HK-2 (cell line): ENCODE results near the gene TMEM183A.

Experiments
- DNase-seq: peaks from one replicate; pipeline ENCODE4 v3.0.0-alpha.2; 2018; ENCODE audit not compliant: unreplicated experiment

The TMEM183A gene

DNA sequence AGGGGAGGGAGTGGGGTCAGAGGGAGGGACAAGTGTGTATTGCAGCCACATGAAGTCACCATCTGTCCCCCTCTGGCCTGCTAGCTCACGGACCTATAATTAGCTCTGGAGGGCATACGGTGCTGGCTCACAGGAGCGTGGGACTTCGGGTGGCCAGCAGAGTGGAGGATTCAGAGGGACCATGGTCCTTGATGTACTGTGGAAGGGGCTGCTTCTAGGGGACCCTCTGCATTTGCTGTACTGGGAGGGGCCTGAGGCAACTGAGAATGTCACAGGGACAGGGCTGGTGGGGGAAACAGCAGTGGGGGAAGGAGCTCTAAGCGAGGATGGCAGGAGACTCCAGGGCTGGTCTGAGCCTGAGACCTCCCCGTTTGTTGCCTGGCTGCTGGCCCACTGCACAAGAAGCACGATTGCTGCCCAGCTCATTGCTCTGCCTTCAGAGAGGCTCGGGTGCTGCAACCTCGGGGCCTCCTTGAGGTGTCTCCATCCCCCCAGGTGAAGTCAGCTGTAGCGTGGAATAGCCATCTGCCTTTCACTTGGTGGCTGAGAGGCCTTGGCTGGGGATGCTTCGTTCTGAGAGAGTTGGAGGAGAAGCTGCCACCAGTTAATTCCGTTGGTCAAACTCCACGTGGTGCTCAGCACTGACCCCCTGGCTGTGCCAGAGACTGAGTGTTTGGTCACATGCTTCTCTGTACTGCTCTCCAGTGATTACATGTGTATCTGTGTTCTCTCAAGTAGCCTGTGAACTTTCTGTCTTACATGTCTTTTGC, 21.8 kb downstream of the TMEM183A start:
- no peak for DNase-seq

- no peak for DNase-seq
Measured at GRCh38 chr1:203031467-203031866, 24.3 kb downstream of the TMEM183A start.

- DNase-seq: no peak
Measured at GRCh38 chr1:203033287-203033686, 26.1 kb downstream of the TMEM183A start.

- DNase-seq: no peak
Measured at GRCh38 chr1:203033917-203034316, 26.7 kb downstream of the TMEM183A start.

DNA sequence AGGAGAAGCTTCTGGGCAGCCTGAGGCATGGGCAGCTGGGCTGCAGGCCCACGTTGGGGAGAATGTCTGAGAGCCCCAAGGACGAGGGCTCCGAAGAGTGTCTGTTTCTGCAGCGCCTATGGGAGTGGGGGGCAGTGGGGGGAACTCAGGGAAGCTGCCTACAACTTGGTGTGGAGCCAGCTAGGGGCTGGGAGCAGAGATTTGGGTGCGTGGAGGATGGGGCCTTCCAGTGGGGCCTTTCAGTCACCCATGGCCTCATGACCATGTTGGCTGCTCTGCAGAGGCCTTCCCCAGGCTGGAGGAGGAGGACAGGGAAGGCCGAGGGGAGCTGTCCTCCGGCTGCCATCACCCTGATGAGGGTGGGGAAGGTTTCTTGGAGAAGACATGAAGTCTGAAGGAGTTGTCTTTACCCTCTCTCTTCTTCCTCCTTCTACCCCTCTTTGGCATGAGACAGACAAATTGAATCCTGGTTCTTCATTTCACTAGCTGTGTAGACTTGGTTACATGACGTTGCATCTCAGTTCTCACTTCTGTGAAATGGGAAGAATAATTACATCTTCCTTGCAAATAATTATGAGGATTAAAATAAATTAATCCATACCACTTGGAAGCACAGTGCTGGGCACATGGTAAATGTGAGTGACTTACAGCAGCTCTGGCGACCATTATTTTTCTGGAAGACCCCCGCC, 27.4 kb downstream of the TMEM183A start:
- no peak for DNase-seq

DNA sequence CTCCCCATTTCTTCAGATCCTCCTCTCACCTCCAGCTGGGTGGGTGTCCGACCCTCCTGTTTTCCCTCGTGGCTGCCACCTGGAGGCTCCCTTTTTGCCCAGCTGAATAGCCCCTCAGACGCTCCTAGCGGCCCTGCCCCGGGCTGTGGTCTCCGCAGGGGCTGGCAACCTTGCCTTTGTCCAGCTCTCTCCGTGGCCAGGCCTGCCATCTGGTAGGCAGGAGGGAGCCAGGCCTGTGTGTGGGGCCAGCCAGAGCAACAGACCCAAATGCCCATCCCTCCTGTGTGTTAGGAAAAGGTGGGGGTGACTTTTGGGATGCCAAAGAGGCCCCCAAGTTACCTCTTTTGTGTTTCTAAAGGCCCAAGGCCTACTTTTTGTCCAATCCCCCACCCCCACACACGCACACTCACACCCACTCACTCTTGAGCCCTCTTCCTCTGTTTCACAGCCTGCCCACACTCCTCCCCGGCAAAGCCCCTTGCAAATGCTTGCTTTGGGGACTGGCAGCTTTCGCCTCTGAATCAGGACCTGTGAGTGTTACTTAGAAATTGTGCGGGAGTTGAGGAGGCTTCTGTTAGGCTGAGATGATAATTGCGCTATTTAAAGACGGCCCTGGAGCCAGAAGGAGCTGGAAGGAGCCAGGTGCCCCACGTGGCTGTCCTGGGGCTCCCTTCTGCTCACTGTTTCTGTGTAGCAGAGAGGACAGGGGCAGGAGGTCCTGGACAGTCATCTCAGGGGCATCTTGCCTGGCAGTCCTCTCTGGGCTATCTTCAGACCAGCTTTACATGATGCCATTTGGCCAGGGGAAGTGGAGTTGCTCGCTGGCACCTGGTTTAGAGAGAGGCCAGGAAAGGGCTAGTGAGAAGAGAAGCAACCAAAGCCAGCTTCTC, 28.2 kb downstream of the TMEM183A start:
- no peak for DNase-seq

GRCh38 chr1:203036135-203036534, 29.0 kb downstream of the TMEM183A start:
- DNase-seq: no peak

- no peak for DNase-seq
Measured at GRCh38 chr1:203036537-203036936, 29.4 kb downstream of the TMEM183A start.

GRCh38 chr1:203037509-203038190, 30.5 kb downstream of the TMEM183A start:
- no peak for DNase-seq

- peak; percentile 92 for DNase-seq
Measured at GRCh38 chr1:203038217-203038741, 31.1 kb downstream of the TMEM183A start.

GRCh38 chr1:203038891-203039608, 31.9 kb downstream of the TMEM183A start:
- DNase-seq: peak; percentile 47

GRCh38 chr1:203039609-203040512, 32.7 kb downstream of the TMEM183A start:
- DNase-seq: no peak

GRCh38 chr1:203040513-203041275, 33.5 kb downstream of the TMEM183A start:
- no peak for DNase-seq

- DNase-seq: peak; percentile 57
Measured at GRCh38 chr1:203041351-203041932, 34.3 kb downstream of the TMEM183A start.

DNA sequence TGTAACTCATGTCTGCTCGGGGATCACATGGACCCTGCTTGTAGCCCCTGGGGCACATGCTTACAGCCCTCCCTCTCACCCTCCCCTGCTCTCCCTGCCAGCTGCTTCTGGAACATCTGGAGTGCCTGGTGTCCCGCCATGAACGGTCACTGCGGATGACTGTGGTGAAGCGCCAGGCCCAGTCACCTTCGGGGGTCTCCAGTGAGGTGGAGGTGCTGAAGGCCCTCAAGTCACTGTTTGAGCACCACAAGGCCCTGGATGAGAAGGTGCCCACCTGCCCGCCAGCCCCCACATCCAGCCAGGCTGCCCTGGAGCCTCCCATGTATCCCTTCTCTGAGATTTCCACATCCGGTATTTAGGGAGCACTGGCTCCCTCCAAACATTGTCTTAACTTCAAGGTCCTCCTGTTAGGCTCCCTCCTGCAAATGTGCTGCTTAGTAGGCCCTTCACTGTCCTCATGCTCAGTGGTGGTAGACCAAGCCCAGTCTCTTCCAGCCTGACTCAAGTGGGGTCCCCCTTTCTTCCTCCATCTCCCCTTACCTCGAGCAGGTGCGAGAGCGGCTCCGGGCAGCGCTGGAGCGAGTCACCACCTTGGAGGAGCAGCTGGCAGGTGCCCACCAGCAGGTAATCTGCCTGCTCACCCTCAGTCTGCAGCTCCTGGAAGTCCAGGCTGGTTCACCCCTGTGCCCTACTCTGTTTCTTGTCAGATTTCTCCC, 36.8 kb downstream of the TMEM183A start:
- no peak for DNase-seq

GRCh38 chr1:203044546-203045250, 37.5 kb downstream of the TMEM183A start:
- DNase-seq: no peak

GRCh38 chr1:203045336-203045735, 38.2 kb downstream of the TMEM183A start:
- DNase-seq: no peak
